ENCODE measurements around the gene ILF2.

GRCh38 chr1:153633754-153634665 lies 36.8 kb downstream of the ILF2 start, which contains the start of gene CHTOP:
- TF ChIP-seq POLR2A (IDR thresholded peaks at IDR 0.05) = peak; percentile 83 to 91
- TF ChIP-seq CTCF (IDR thresholded peaks at IDR 0.05 in 4 of 5, conservative IDR thresholded peaks at IDR 0.05 in 1 of 5) = peak in 1 of 5 experiments; percentile 24
